BJ (cell line): ENCODE measurements around the gene NACC2. TPM values are rescaled to one million over a fixed set of nuclear protein-coding genes. Genes with fewer than 3 reads are reported as not detected.
A peak's percentile ranks its signal among the peaks of the same experiment; 100 is the strongest.

ENCODE experiments used
- CTCF ChIA-PET: fragments of 350-600 bp; formaldehyde crosslinking; extraction: SDS; loops from one replicate; lab custom pipeline; 2021; ENCODE audit warnings: antibody characterized with exemption, inconsistent platforms; lab: Yijun Ruan, JAX
- POLR2A ChIA-PET: fragments of 300-600 bp; sonication (Branson Sonifier 250); formaldehyde crosslinking; extraction: SDS; loops from one replicate; lab custom pipeline; 2021; ENCODE audit warnings: antibody characterized with exemption; lab: Charles Lee
- DNase-seq: peaks from one replicate; pipeline ENCODE4 v3.0.0-alpha.2; 2011; ENCODE audit warnings: low read depth
- H3K27me3 ChIP-seq: 2 replicates; pipeline ENCODE4 v1.6.0; 2011; ENCODE audit warnings: low read length; ENCODE audit not compliant: control insufficient read depth, insufficient read depth
- H3K36me3 ChIP-seq: 2 replicates; pipeline ENCODE4 v1.5.1; 2011; ENCODE audit warnings: low read length; ENCODE audit not compliant: control insufficient read depth, insufficient read depth
- H3K4me3 ChIP-seq: 2 replicates; pipeline ENCODE4 v1.5.1; 2011; ENCODE audit warnings: low read depth, mild to moderate bottlenecking, control low read depth, low read length
- CTCF ChIP-seq: IDR thresholded peaks from 2 replicates; pipeline ENCODE4 v1.5.1; 2011; ENCODE audit warnings: low read depth, mild to moderate bottlenecking, control low read depth, inconsistent platforms, low read length, moderate library complexity; ENCODE audit not compliant: insufficient read depth
- polyA plus RNA-seq: library from polyadenylated mRNA; depleted of rRNA; stranded (reverse); fragments of >200 nt; gene quantifications from 2 replicates; pipeline ENCODE4 v1.2.3, GENCODE V29; 2011

Gene NACC2
- polyA plus RNA-seq, 1 experiment, result 19.2 TPM

DNA sequence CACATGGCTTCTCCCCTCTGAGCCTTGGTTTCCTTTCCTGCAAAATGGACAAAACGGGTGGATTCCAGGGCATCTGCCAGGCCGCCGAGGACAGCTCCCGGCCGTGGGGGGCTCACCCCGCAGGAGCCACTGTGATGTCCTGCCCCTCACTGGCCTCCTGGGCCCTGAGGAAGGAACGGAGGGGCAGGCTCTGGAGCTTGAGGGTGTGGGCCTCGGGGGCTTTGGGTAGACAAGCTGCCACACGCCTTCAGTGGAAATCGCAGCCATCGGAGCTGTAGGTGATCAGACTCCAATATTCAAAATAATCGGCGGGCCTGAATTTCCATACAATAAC lies 101.7 kb downstream of the NACC2 start:
- DNase-seq, result no peak

DNA sequence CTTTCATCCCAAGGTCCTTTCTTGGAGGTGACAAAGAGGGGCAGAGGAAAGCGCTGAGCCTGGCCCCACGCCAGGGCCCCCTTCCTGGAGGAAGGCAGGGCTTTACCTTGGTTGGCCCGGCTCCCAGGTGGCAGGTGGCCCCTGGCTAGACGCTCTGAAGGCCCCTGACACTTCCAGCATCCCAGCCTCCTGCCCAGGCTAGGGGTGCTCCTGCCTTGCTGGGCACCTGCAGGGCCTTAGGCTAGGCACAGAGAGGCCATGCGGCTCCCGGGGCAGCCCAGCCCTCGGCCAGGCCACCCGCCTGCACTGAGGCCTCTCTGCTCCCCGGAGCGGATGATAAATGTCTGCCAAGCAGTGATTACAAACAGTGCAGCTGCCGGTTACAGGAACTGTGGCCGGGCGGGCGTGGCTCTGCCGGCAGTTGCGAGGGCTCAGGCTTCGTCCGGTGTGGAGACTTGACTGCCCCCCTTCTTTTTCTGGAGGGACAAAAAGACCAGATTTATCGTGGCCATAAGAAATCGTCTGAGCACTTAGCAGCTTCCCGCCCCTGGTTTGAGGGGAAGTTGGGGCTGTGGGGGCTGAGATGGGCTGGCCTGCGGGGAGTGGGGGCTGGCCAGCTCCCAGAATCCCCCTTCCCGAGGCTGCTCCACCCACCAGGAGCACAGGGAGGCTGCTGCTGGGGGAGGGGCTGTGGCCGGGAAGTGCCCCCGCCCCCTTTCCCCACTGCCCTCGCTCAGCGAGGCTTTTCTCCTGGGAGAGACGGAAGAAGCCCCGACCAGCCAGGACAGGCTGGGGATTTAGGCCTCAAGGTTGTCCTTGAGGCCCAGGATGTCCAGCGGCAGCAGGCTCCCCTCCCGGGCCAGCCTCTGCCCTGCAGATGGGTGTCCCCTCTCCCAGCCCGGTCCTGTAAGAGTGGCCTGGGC lies 102.3 kb downstream of the NACC2 start:
- Histone ChIP-seq H3K36me3 (no peaks in the 10 kb centered on the region), H3K27me3 (peaks cover 3% of the 10 kb centered on the region; the same call in 1 of the 2 replicates), H3K4me3 (peak overlapping the region; percentile 18)
- 0 out of 2 replicates have a peak, but pooled peaks have one; percentile 9 for TF ChIP-seq CTCF
- CTCF ChIA-PET, result interaction anchor here (1.0 to 4.5 kb wide), 5 partner anchors 9 to 130 kb away, joined by 3 to 17 read pairs (median 3); no protein-coding TSS in a partner anchor
- peak; percentile 19 for DNase-seq
- POLR2A ChIA-PET, result no interaction called here

More for the DNA sequence above, 101.7 kb downstream of the NACC2 start:
- POLR2A ChIA-PET, result no interaction called here
- CTCF ChIA-PET, result interaction anchor here (1.1 to 2.4 kb wide), 2 partner anchors 100 to 129 kb away, joined by 3 to 7 read pairs; no protein-coding TSS in a partner anchor
- TF ChIP-seq CTCF, result no peak
- peaks cover 1% of the 10 kb centered on the region; the same call in 1 of the 2 replicates for H3K27me3 ChIP-seq
- H3K4me3 ChIP-seq, result no peak overlapping the region
- H3K36me3 ChIP-seq, result no peaks in the 10 kb centered on the region

- ChIA-PET CTCF (interaction anchor here (0.7 to 4.5 kb wide), 4 partner anchors 22 to 103 kb away, joined by 3 to 17 read pairs (median 3); no protein-coding TSS in a partner anchor), POLR2A (no interaction called here)
- TF ChIP-seq CTCF, result no peak
- no peak overlapping the region for H3K4me3 ChIP-seq
- H3K27me3 ChIP-seq, result peaks cover 3% of the 10 kb centered on the region; the same call in 1 of the 2 replicates
- no peaks in the 10 kb centered on the region for H3K36me3 ChIP-seq
- DNase-seq, result no peak
These were observed 103.3 kb downstream of the NACC2 start for GRCh38 chr9:135991771-135992170.

- TF ChIP-seq CTCF, result no peak
- H3K27me3 ChIP-seq, result peaks cover 3% of the 10 kb centered on the region; the same call in 1 of the 2 replicates
- ChIA-PET CTCF (interaction anchor here (4.5 kb wide), 1 partner anchor 23 kb away, joined by 17 read pairs; no protein-coding TSS in a partner anchor), POLR2A (interaction anchor here (0.6 kb wide), 1 partner anchor 46 kb away, joined by 4 read pairs; no protein-coding TSS in a partner anchor)
- no peaks in the 10 kb centered on the region for H3K36me3 ChIP-seq
- no peak for DNase-seq
- H3K4me3 ChIP-seq, result no peak overlapping the region
These were observed 104.3 kb downstream of the NACC2 start for GRCh38 chr9:135990468-135991429.
